ENCODE results near the gene HERC5. TPM values are rescaled to one million over a fixed set of nuclear protein-coding genes. Genes with fewer than 3 reads are reported as not detected.

Gene HERC5
- total RNA-seq, 1 experiment from 2014 or later: 7.2 TPM

GRCh38 chr4:88511236-88511635, 54.3 kb downstream of the HERC5 start:
- ChIA-PET POLR2A (no interaction called here), RAD21 (ENCODE audit: low non-redundant PET in 1 of 2, low total read pairs in 2 of 2, uncharacterized antibody in 2 of 2, unreplicated experiment in 2 of 2) (no interaction called here), CTCF (interaction anchor here (2.5 kb wide), 1 partner anchor 292 kb away, joined by 10 read pairs; no protein-coding TSS in a partner anchor)
- intact Hi-C loops (cut with micrococcal nuclease): loop anchor here (10.0 kb wide), 1 partner anchor 656 kb away; no protein-coding TSS in a partner anchor
- Histone ChIP-seq H3K9me3 (ENCODE audit: control insufficient read depth in 1 of 2, insufficient read depth in 1 of 2, low read depth in 1 of 2, low read length in 2 of 2) (no peaks in the 10 kb centered on the region), H3K4me3 (replicated peaks in 1 of 2; ENCODE audit: low read depth in 1 of 2, low read length in 2 of 2) (no peak overlapping the region), H4K20me1 (ENCODE audit: insufficient read depth) (no peaks in the 10 kb centered on the region), H2AFZ (ENCODE audit: low read depth, low read length, poor library complexity, severe bottlenecking) (no peak overlapping the region), H3K9ac (ENCODE audit: low read length) (no peak overlapping the region), H3K9me2 (ENCODE audit: insufficient read depth) (no peaks in the 10 kb centered on the region), H3K4me2 (ENCODE audit: low read length) (no peak overlapping the region), H3K79me2 (ENCODE audit: insufficient read depth, low read length) (no peaks in the 10 kb centered on the region), H3K36me3 (ENCODE audit: control insufficient read depth in 1 of 2, insufficient read depth in 2 of 2, low read length in 2 of 2) (no peaks in the 10 kb centered on the region), H3K27me3 (ENCODE audit: insufficient read depth, low read length) (no peaks in the 10 kb centered on the region), H3K27ac (ENCODE audit: low read depth, low read length) (no peak overlapping the region), H3K4me1 (ENCODE audit: control insufficient read depth in 1 of 2, insufficient read depth in 2 of 2, low read length in 2 of 2) (no peaks in the 10 kb centered on the region)
- no TSS peak for BruUV-seq (replicated peaks)
- DNase-seq (ENCODE audit: low read depth, low spot score): no peak
- no peak for ATAC-seq
- TF ChIP-seq ZNF274 (IDR thresholded peaks at IDR 0.05; ENCODE audit: low read depth, low read length): no peak
- no peak for TF ChIP-seq TCF7L2 (IDR thresholded peaks at IDR 0.05; ENCODE audit: borderline replicate concordance, extremely low read depth, insufficient read depth, insufficient read length)

GRCh38 chr4:88514557-88515511, 57.9 kb downstream of the HERC5 start:
- Histone ChIP-seq H3K9me3 (ENCODE audit: control insufficient read depth in 1 of 2, insufficient read depth in 1 of 2, low read depth in 1 of 2, low read length in 2 of 2) (no peaks in the 10 kb centered on the region), H3K27ac (ENCODE audit: low read depth, low read length) (no peak overlapping the region), H3K36me3 (ENCODE audit: control insufficient read depth in 1 of 2, insufficient read depth in 2 of 2, low read length in 2 of 2) (no peaks in the 10 kb centered on the region), H3K4me3 (replicated peaks in 1 of 2; ENCODE audit: low read depth in 1 of 2, low read length in 2 of 2) (no peak overlapping the region), H2AFZ (ENCODE audit: low read depth, low read length, poor library complexity, severe bottlenecking) (no peak overlapping the region), H3K79me2 (ENCODE audit: insufficient read depth, low read length) (no peaks in the 10 kb centered on the region), H3K27me3 (ENCODE audit: insufficient read depth, low read length) (no peaks in the 10 kb centered on the region), H3K4me2 (ENCODE audit: low read length) (no peak overlapping the region), H4K20me1 (ENCODE audit: insufficient read depth) (no peaks in the 10 kb centered on the region), H3K9ac (ENCODE audit: low read length) (no peak overlapping the region), H3K4me1 (ENCODE audit: control insufficient read depth in 1 of 2, insufficient read depth in 2 of 2, low read length in 2 of 2) (no peaks in the 10 kb centered on the region), H3K9me2 (ENCODE audit: insufficient read depth) (no peaks in the 10 kb centered on the region)
- ChIA-PET POLR2A (interaction anchor here (1.0 kb wide), 1 partner anchor 296 kb away, joined by 4 read pairs; no protein-coding TSS in a partner anchor), CTCF (interaction anchor here (0.6 to 8.4 kb wide), 24 partner anchors 9 to 509 kb away, joined by 3 to 138 read pairs (median 4); partner anchors contain the start of genes HERC5, HERC6 and PPM1K), RAD21 (ENCODE audit: low non-redundant PET in 1 of 2, low total read pairs in 2 of 2, uncharacterized antibody in 2 of 2, unreplicated experiment in 2 of 2) (interaction anchor here (0.7 to 1.8 kb wide), 8 partner anchors 67 to 298 kb away, joined by 3 to 16 read pairs (median 3); no protein-coding TSS in a partner anchor)
- intact Hi-C loops (cut with micrococcal nuclease): loop anchor here (1.0 to 10.0 kb wide), 5 partner anchors 58 to 660 kb away; partner anchors contain the start of gene HERC5
- ATAC-seq: no peak
- no TSS peak for BruUV-seq (replicated peaks)
- DNase-seq (ENCODE audit: low read depth, low spot score): no peak
- TF ChIP-seq ZFX (IDR thresholded peaks at IDR 0.05) (no peak), FOSL1 (IDR thresholded peaks at IDR 0.05; ENCODE audit: low read depth) (no peak), CBX3 (IDR thresholded peaks at IDR 0.05; ENCODE audit: low read depth) (no peak), POLR2A (IDR thresholded peaks at IDR 0.05; ENCODE audit: borderline replicate concordance, extremely low read depth, insufficient read depth, insufficient read length) (no peak), EZH2phosphoT487 (IDR thresholded peaks at IDR 0.05; ENCODE audit: borderline replicate concordance) (no peak), EGR1 (IDR thresholded peaks at IDR 0.05; ENCODE audit: low read depth) (no peak), CEBPB (IDR thresholded peaks at IDR 0.05; ENCODE audit: low read depth) (no peak), TCF7L2 (IDR thresholded peaks at IDR 0.05; ENCODE audit: borderline replicate concordance, extremely low read depth, insufficient read depth, insufficient read length) (no peak), JUND (IDR thresholded peaks at IDR 0.05) (no peak), POLR2AphosphoS5 (IDR thresholded peaks at IDR 0.05; ENCODE audit: low read depth, low read length) (no peak), SP1 (IDR thresholded peaks at IDR 0.05; ENCODE audit: low read depth) (no peak), ELF1 (IDR thresholded peaks at IDR 0.05; ENCODE audit: borderline replicate concordance, low read depth) (no peak), YY1 (IDR thresholded peaks at IDR 0.05; ENCODE audit: extremely low read depth, insufficient replicate concordance, low read depth, low read length) (no peak)
- TF ChIP-seq, protein P1, sequence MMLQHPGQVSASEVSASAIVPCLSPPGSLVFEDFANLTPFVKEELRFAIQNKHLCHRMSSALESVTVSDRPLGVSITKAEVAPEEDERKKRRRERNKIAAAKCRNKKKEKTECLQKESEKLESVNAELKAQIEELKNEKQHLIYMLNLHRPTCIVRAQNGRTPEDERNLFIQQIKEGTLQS (IDR thresholded peaks at IDR 0.05): no peak
- TF ChIP-seq, protein P2, sequence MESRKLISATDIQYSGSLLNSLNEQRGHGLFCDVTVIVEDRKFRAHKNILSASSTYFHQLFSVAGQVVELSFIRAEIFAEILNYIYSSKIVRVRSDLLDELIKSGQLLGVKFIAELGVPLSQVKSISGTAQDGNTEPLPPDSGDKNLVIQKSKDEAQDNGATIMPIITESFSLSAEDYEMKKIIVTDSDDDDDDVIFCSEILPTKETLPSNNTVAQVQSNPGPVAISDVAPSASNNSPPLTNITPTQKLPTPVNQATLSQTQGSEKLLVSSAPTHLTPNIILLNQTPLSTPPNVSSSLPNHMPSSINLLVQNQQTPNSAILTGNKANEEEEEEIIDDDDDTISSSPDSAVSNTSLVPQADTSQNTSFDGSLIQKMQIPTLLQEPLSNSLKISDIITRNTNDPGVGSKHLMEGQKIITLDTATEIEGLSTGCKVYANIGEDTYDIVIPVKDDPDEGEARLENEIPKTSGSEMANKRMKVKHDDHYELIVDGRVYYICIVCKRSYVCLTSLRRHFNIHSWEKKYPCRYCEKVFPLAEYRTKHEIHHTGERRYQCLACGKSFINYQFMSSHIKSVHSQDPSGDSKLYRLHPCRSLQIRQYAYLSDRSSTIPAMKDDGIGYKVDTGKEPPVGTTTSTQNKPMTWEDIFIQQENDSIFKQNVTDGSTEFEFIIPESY (IDR thresholded peaks at IDR 0.05; ENCODE audit: extremely low read depth, insufficient replicate concordance, low read length): no peak
